ENCODE results near the gene REXO1.

The REXO1 gene

GRCh38 chr19:1830568-1830967 lies 17.7 kb downstream of the REXO1 start:
- H3K27me3 ChIP-seq (ENCODE audit: control insufficient read depth in 2 of 2, insufficient read depth in 2 of 2, low read length in 2 of 2) = no peaks in the 10 kb centered on the region
- no peak overlapping the region for H3K4me3 ChIP-seq (ENCODE audit: low read length in 2 of 2)
- H3K9ac ChIP-seq (ENCODE audit: low read depth in 1 of 2, low read length in 2 of 2) = no peak overlapping the region
- H3K9me3 ChIP-seq (ENCODE audit: control insufficient read depth in 2 of 2, low read length in 2 of 2) = no peaks in the 10 kb centered on the region
- H3K36me3 ChIP-seq (ENCODE audit: control insufficient read depth in 2 of 2, insufficient read depth in 2 of 2, low read length in 2 of 2) = peaks cover 0 to 11% of the 10 kb centered on the region in 2 donors
- H3K4me1 ChIP-seq (ENCODE audit: control insufficient read depth in 2 of 2, insufficient read depth in 2 of 2, low read length in 2 of 2) = peaks cover 0 to 4% of the 10 kb centered on the region in 2 donors
- H3K27ac ChIP-seq (ENCODE audit: low read depth in 2 of 2, low read length in 2 of 2) = no peak overlapping the region

DNA sequence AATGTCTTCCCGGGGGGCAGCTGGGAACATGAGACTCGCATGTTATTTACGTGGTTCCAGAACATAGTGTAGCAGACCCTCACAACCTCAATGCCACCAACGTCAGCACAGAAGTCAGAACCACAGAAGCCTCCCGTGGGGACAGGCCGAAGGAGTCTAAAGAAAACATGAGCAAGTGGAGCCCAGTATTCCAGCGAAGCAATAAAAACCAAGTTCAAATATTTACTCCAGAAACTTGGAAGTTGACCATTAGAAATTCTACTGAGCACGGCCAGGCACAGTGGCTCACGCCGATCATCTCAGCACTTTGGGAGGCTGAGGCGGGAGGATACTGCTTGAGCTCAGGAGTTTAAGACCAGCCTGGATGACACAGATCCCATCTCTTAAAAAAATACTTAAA lies 18.3 kb downstream of the REXO1 start:
- no peaks in the 10 kb centered on the region for H3K9me3 ChIP-seq (ENCODE audit: control insufficient read depth in 2 of 2, low read length in 2 of 2)
- no peaks in the 10 kb centered on the region for H3K27me3 ChIP-seq (ENCODE audit: control insufficient read depth in 2 of 2, insufficient read depth in 2 of 2, low read length in 2 of 2)
- H3K36me3 ChIP-seq (ENCODE audit: control insufficient read depth in 2 of 2, insufficient read depth in 2 of 2, low read length in 2 of 2) = peaks cover 0 to 11% of the 10 kb centered on the region in 2 donors
- H3K9ac ChIP-seq (ENCODE audit: low read depth in 1 of 2, low read length in 2 of 2) = no peak overlapping the region
- peaks cover 0 to 4% of the 10 kb centered on the region in 2 donors for H3K4me1 ChIP-seq (ENCODE audit: control insufficient read depth in 2 of 2, insufficient read depth in 2 of 2, low read length in 2 of 2)
- no peak overlapping the region for H3K4me3 ChIP-seq (ENCODE audit: low read length in 2 of 2)
- peak overlapping the region in 1 of 2 donors; percentile 51 for H3K27ac ChIP-seq (ENCODE audit: low read depth in 2 of 2, low read length in 2 of 2)

GRCh38 chr19:1828279-1829238 lies 19.7 kb downstream of the REXO1 start:
- peaks cover 0 to 4% of the 10 kb centered on the region in 2 donors for H3K4me1 ChIP-seq (ENCODE audit: control insufficient read depth in 2 of 2, insufficient read depth in 2 of 2, low read length in 2 of 2)
- H3K9ac ChIP-seq (ENCODE audit: low read depth in 1 of 2, low read length in 2 of 2) = no peak overlapping the region
- H3K27me3 ChIP-seq (ENCODE audit: control insufficient read depth in 2 of 2, insufficient read depth in 2 of 2, low read length in 2 of 2) = no peaks in the 10 kb centered on the region
- peaks cover 7 to 17% of the 10 kb centered on the region in 2 donors for H3K36me3 ChIP-seq (ENCODE audit: control insufficient read depth in 2 of 2, insufficient read depth in 2 of 2, low read length in 2 of 2)
- no peaks in the 10 kb centered on the region for H3K9me3 ChIP-seq (ENCODE audit: control insufficient read depth in 2 of 2, low read length in 2 of 2)
- H3K4me3 ChIP-seq (ENCODE audit: low read length in 2 of 2) = no peak overlapping the region
- no peak overlapping the region for H3K27ac ChIP-seq (ENCODE audit: low read depth in 2 of 2, low read length in 2 of 2)

DNA sequence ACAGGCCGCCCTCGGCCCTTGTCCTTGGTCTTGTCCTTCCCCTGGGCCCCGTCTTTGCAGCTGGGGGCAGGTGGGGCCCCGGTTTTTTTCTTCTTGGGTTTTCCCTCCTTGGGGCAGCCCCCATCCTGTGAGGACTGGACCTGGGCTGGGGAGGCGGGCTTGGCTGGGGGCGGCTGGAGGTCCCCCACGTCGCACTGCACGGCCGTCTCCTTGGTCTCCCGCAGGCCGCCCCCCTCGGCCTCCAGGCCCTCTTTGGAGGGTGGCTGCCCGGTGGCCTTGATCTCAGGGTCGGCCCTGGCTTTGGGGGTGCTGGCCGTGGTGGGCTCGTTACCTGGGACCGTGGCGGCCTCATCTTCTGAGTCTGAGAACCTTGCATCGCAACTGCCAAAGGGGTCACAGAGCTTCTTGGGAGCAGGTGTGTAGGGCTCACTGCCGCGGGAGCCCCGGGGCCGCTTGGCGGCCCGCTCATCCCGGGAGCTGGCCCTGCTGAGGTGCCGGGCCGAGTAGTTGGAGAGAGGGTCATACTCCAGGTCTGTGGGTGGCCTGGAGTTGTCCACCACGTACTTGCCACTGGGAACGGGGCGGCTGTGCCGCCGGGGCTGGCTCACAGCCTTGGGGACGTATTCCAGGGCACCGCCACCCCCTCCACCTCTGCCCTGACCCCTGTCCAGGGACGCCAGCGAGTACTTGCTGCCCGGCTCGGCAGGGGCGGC lies 20.6 kb downstream of the REXO1 start:
- H3K27ac ChIP-seq (ENCODE audit: low read depth in 2 of 2, low read length in 2 of 2) = no peak overlapping the region
- peaks cover 13 to 23% of the 10 kb centered on the region in 2 donors for H3K36me3 ChIP-seq (ENCODE audit: control insufficient read depth in 2 of 2, insufficient read depth in 2 of 2, low read length in 2 of 2)
- peaks cover 0 to 4% of the 10 kb centered on the region in 2 donors for H3K4me1 ChIP-seq (ENCODE audit: control insufficient read depth in 2 of 2, insufficient read depth in 2 of 2, low read length in 2 of 2)
- no peaks in the 10 kb centered on the region for H3K27me3 ChIP-seq (ENCODE audit: control insufficient read depth in 2 of 2, insufficient read depth in 2 of 2, low read length in 2 of 2)
- H3K9ac ChIP-seq (ENCODE audit: low read depth in 1 of 2, low read length in 2 of 2) = no peak overlapping the region
- no peaks in the 10 kb centered on the region for H3K9me3 ChIP-seq (ENCODE audit: control insufficient read depth in 2 of 2, low read length in 2 of 2)
- H3K4me3 ChIP-seq (ENCODE audit: low read length in 2 of 2) = no peak overlapping the region

GRCh38 chr19:1826557-1827521 lies 21.4 kb downstream of the REXO1 start:
- no peaks in the 10 kb centered on the region for H3K27me3 ChIP-seq (ENCODE audit: control insufficient read depth in 2 of 2, insufficient read depth in 2 of 2, low read length in 2 of 2)
- no peak overlapping the region for H3K9ac ChIP-seq (ENCODE audit: low read depth in 1 of 2, low read length in 2 of 2)
- peaks cover 0 to 4% of the 10 kb centered on the region in 2 donors for H3K4me1 ChIP-seq (ENCODE audit: control insufficient read depth in 2 of 2, insufficient read depth in 2 of 2, low read length in 2 of 2)
- no peak overlapping the region for H3K4me3 ChIP-seq (ENCODE audit: low read length in 2 of 2)
- H3K27ac ChIP-seq (ENCODE audit: low read depth in 2 of 2, low read length in 2 of 2) = no peak overlapping the region
- no peaks in the 10 kb centered on the region for H3K9me3 ChIP-seq (ENCODE audit: control insufficient read depth in 2 of 2, low read length in 2 of 2)
- peaks cover 20 to 27% of the 10 kb centered on the region in 2 donors for H3K36me3 ChIP-seq (ENCODE audit: control insufficient read depth in 2 of 2, insufficient read depth in 2 of 2, low read length in 2 of 2)

DNA sequence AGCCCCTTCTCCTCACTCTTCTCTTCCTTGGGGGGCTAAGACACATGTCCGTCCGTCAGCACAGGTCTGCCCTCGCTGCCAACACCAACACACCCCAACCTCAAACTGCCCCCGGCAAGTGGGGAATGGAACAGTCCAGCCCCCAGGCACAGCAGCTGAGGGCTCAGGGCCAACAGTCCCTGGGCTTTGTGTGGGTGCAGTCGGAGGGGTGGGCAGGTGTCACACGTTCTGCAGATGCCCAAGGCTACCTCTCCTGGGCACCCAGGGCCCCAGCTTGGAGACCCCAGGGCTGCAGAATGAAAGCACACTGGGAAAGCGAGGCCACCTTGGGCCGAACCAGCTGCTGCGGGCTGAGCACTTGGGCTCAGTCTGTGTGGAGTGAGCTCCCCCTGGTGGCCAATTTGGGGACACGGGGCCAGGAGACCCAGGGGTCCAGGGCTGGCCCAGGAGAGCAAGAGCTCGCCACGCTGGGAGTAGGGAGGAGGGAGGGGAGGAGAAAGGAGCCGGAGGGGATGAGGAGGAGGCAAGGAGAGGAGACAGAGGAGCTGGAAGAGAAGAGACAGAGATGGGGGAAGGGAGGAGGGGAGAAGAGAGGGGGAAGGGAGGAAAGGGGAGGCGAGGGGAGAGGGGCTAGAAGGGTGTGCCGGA lies 22.2 kb downstream of the REXO1 start:
- no peak overlapping the region for H3K9ac ChIP-seq (ENCODE audit: low read depth in 1 of 2, low read length in 2 of 2)
- peaks cover 26 to 33% of the 10 kb centered on the region in 2 donors for H3K36me3 ChIP-seq (ENCODE audit: control insufficient read depth in 2 of 2, insufficient read depth in 2 of 2, low read length in 2 of 2)
- no peak overlapping the region for H3K27ac ChIP-seq (ENCODE audit: low read depth in 2 of 2, low read length in 2 of 2)
- H3K4me1 ChIP-seq (ENCODE audit: control insufficient read depth in 2 of 2, insufficient read depth in 2 of 2, low read length in 2 of 2) = peaks cover 0 to 4% of the 10 kb centered on the region in 2 donors
- no peaks in the 10 kb centered on the region for H3K27me3 ChIP-seq (ENCODE audit: control insufficient read depth in 2 of 2, insufficient read depth in 2 of 2, low read length in 2 of 2)
- no peaks in the 10 kb centered on the region for H3K9me3 ChIP-seq (ENCODE audit: control insufficient read depth in 2 of 2, low read length in 2 of 2)
- H3K4me3 ChIP-seq (ENCODE audit: low read length in 2 of 2) = no peak overlapping the region

- H3K36me3 ChIP-seq (ENCODE audit: control insufficient read depth in 2 of 2, insufficient read depth in 2 of 2, low read length in 2 of 2) = peaks cover 38 to 40% of the 10 kb centered on the region in 2 donors
- no peak overlapping the region for H3K27ac ChIP-seq (ENCODE audit: low read depth in 2 of 2, low read length in 2 of 2)
Measured at GRCh38 chr19:1824252-1824622, 24.0 kb downstream of the REXO1 start.

DNA sequence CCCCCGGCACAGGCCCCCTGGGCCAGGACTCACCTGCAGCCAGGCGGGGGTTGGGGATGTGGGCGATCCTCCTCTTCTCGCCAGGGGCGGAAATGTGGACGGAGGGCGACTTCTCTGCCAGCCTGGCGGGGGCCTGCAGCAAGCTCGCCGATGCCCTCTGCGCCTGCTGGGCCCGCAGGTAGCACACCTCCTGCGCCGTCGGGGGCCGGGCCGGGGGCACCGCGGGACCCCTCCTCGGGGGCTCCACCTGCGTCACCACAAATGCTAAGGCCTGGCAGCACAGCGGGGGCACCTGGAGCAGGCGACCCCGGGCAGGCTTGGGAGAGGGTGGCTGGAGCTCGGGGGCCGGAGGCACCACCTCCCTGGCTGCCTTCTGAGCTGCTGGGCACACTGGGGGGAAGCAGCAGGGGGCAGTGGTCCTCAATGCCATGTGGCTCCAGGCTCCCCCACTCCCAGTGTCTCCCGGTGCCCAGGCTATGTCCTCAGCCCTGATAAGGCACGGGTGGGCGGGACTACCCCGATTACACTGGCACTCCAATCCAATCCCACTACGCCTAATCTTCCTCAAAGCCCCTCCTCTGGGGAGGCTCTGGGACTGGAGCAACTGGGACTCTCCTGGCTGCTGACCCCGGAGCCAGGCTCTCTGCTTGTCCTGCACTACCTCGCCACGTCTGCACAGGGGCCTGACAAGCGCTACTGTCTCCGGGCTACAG lies 24.6 kb downstream of the REXO1 start:
- H3K4me3 ChIP-seq (ENCODE audit: low read length in 2 of 2) = no peak overlapping the region
- H3K4me1 ChIP-seq (ENCODE audit: control insufficient read depth in 2 of 2, insufficient read depth in 2 of 2, low read length in 2 of 2) = peaks cover 0 to 4% of the 10 kb centered on the region in 2 donors
- no peaks in the 10 kb centered on the region for H3K9me3 ChIP-seq (ENCODE audit: control insufficient read depth in 2 of 2, low read length in 2 of 2)
- H3K36me3 ChIP-seq (ENCODE audit: control insufficient read depth in 2 of 2, insufficient read depth in 2 of 2, low read length in 2 of 2) = peaks cover 42% of the 10 kb centered on the region in 2 donors
- H3K27me3 ChIP-seq (ENCODE audit: control insufficient read depth in 2 of 2, insufficient read depth in 2 of 2, low read length in 2 of 2) = no peaks in the 10 kb centered on the region
- H3K27ac ChIP-seq (ENCODE audit: low read depth in 2 of 2, low read length in 2 of 2) = no peak overlapping the region
- no peak overlapping the region for H3K9ac ChIP-seq (ENCODE audit: low read depth in 1 of 2, low read length in 2 of 2)

More at GRCh38 chr19:1824252-1824622, 24.0 kb downstream of the REXO1 start:
- Histone ChIP-seq H3K27me3 (ENCODE audit: control insufficient read depth in 2 of 2, insufficient read depth in 2 of 2, low read length in 2 of 2) (no peaks in the 10 kb centered on the region), H3K4me1 (ENCODE audit: control insufficient read depth in 2 of 2, insufficient read depth in 2 of 2, low read length in 2 of 2) (peaks cover 0 to 4% of the 10 kb centered on the region in 2 donors), H3K4me3 (ENCODE audit: low read length in 2 of 2) (no peak overlapping the region), H3K9me3 (ENCODE audit: control insufficient read depth in 2 of 2, low read length in 2 of 2) (no peaks in the 10 kb centered on the region), H3K9ac (ENCODE audit: low read depth in 1 of 2, low read length in 2 of 2) (no peak overlapping the region)

DNA sequence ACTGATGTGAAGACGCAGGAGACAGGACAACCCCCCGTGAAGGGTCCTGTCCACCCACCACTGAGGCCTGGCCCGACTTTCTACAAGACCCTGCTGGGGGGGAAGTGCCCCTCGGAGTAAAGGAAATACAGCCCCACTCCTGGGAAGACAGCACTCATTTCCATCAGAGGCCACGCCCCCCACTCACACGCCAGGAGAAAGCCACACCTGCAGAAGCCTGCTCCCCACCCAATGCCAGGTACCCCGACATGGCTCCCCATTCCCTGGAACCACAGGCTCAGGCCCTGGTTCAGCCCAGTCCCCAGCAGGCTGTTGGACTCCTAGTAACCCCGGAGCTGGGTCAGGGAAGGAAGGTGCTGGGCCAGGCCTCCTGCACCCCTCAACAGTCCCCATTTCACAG lies 25.3 kb downstream of the REXO1 start:
- Histone ChIP-seq H3K27me3 (ENCODE audit: control insufficient read depth in 2 of 2, insufficient read depth in 2 of 2, low read length in 2 of 2) (no peaks in the 10 kb centered on the region), H3K9ac (ENCODE audit: low read depth in 1 of 2, low read length in 2 of 2) (no peak overlapping the region), H3K36me3 (ENCODE audit: control insufficient read depth in 2 of 2, insufficient read depth in 2 of 2, low read length in 2 of 2) (peaks cover 49% of the 10 kb centered on the region in 2 donors), H3K27ac (ENCODE audit: low read depth in 2 of 2, low read length in 2 of 2) (no peak overlapping the region), H3K4me1 (ENCODE audit: control insufficient read depth in 2 of 2, insufficient read depth in 2 of 2, low read length in 2 of 2) (peaks cover 0 to 4% of the 10 kb centered on the region in 2 donors), H3K9me3 (ENCODE audit: control insufficient read depth in 2 of 2, low read length in 2 of 2) (no peaks in the 10 kb centered on the region), H3K4me3 (ENCODE audit: low read length in 2 of 2) (no peak overlapping the region)

Data from mucosa of rectum (tissue), 2 donors.